H9 (cell line): Measurements from ENCODE around the gene CD72. TPM values are rescaled to one million over a fixed set of nuclear protein-coding genes. Genes with fewer than 3 reads are reported as not detected.
"Not testable (repeated sequence)": the region's sequence is repeated elsewhere in the genome, so short reads cannot be mapped to it uniquely, and the experiment has no call there.

ENCODE experiments used
- DNase-seq: peaks from one replicate; pipeline ENCODE4 v3.0.0-alpha.2; 2017
- H2AFZ ChIP-seq: one replicate; pipeline ENCODE4 v1.6.1; 2013; ENCODE audit warnings: mild to moderate bottlenecking, low read length, control low read depth, moderate library complexity
- H2AK5ac ChIP-seq: 2 replicates; pipeline ENCODE4 v1.6.1; 2013; ENCODE audit warnings: low read length, control low read depth, mixed read lengths; ENCODE audit not compliant: insufficient read length
- H2BK120ac ChIP-seq: one replicate; pipeline ENCODE4 v1.6.1; 2013; ENCODE audit warnings: low read depth, mild to moderate bottlenecking, low read length, control low read depth, inconsistent platforms; ENCODE audit not compliant: poor library complexity, severe bottlenecking
- H2BK12ac ChIP-seq: 2 replicates; pipeline ENCODE4 v1.6.1; 2013; ENCODE audit warnings: low read length, control low read depth, mixed read lengths, low read depth; ENCODE audit not compliant: insufficient read length
- H2BK15ac ChIP-seq: 2 replicates; pipeline ENCODE4 v1.6.1; 2013; ENCODE audit warnings: low read depth, low read length, control low read depth
- H2BK20ac ChIP-seq: one replicate; pipeline ENCODE4 v1.6.1; 2013; ENCODE audit warnings: low read depth, mild to moderate bottlenecking, low read length, control low read depth, inconsistent platforms; ENCODE audit not compliant: poor library complexity, severe bottlenecking
- H2BK5ac ChIP-seq: 2 replicates; pipeline ENCODE4 v1.6.1; 2013; ENCODE audit warnings: low read length, control low read depth, mixed read lengths; ENCODE audit not compliant: insufficient read length
- H3K14ac ChIP-seq: 2 replicates; pipeline ENCODE4 v1.6.1; 2013; ENCODE audit warnings: low read length, control low read depth; ENCODE audit not compliant: insufficient read depth
- H3K18ac ChIP-seq: 2 replicates; pipeline ENCODE4 v1.6.1; 2013; ENCODE audit warnings: low read depth, mild to moderate bottlenecking, mixed read lengths, low read length, control low read depth; ENCODE audit not compliant: insufficient read length
- H3K23ac ChIP-seq: 2 replicates; pipeline ENCODE4 v1.6.1; 2013; ENCODE audit warnings: low read length, control low read depth, mixed read lengths, low read depth; ENCODE audit not compliant: insufficient read length
- H3K23me2 ChIP-seq: 2 replicates; pipeline ENCODE4 v1.6.1; 2013; ENCODE audit warnings: low read depth, mild to moderate bottlenecking, mixed read lengths, low read length, control low read depth; ENCODE audit not compliant: insufficient read length, poor library complexity, severe bottlenecking
- H3K27ac ChIP-seq: 2 replicates; pipeline ENCODE4 v1.5.1; 2013; ENCODE audit warnings: low read length, control low read depth, mixed read lengths, low read depth; ENCODE audit not compliant: insufficient read length
- H3K27me3 ChIP-seq: 2 replicates; pipeline ENCODE4 v1.6.1; 2013; ENCODE audit warnings: low read length, control low read depth, inconsistent platforms; ENCODE audit not compliant: insufficient read depth
- H3K4ac ChIP-seq: 2 replicates; pipeline ENCODE4 v1.6.1; 2013; ENCODE audit warnings: low read depth, mild to moderate bottlenecking, control low read depth, inconsistent platforms, low read length, moderate library complexity
- H3K4me1 ChIP-seq: 2 replicates; pipeline ENCODE4 v1.6.1; 2013; ENCODE audit warnings: low read length, control low read depth, inconsistent platforms; ENCODE audit not compliant: insufficient read depth
- H3K4me2 ChIP-seq: 2 replicates; pipeline ENCODE4 v1.6.1; 2013; ENCODE audit warnings: low read length, control low read depth, mixed read lengths; ENCODE audit not compliant: insufficient read length, insufficient read depth
- H3K56ac ChIP-seq: 2 replicates; pipeline ENCODE4 v1.6.1; 2013; ENCODE audit warnings: low read depth, mild to moderate bottlenecking, mixed read lengths, low read length, control low read depth; ENCODE audit not compliant: insufficient read length
- H3K79me1 ChIP-seq: 2 replicates; pipeline ENCODE4 v1.6.1; 2013; ENCODE audit warnings: low read depth, mild to moderate bottlenecking, moderate library complexity, low read length, control low read depth, inconsistent platforms; ENCODE audit not compliant: insufficient read depth, poor library complexity, severe bottlenecking
- H3K79me2 ChIP-seq: 2 replicates; pipeline ENCODE4 v1.6.1; 2013; ENCODE audit warnings: low read length, control low read depth, inconsistent platforms; ENCODE audit not compliant: insufficient read depth
- H3K9ac ChIP-seq: 2 replicates; pipeline ENCODE4 v1.6.1; 2013; ENCODE audit warnings: low read length, control low read depth, mixed read lengths; ENCODE audit not compliant: insufficient read length; ENCODE audit errors: extremely low read depth
- H3K9me3 ChIP-seq: one replicate; pipeline ENCODE4 v1.6.1; 2013; ENCODE audit warnings: low read depth, low read length, inconsistent platforms; ENCODE audit not compliant: control insufficient read depth
- H3T11ph ChIP-seq: one replicate; pipeline ENCODE4 v1.6.1; 2013; ENCODE audit warnings: mild to moderate bottlenecking, low read length, control low read depth, inconsistent platforms
- H4K20me1 ChIP-seq: one replicate; pipeline ENCODE4 v1.6.1; 2013; ENCODE audit not compliant: control insufficient read depth, insufficient read length, insufficient read depth
- H4K5ac ChIP-seq: 2 replicates; pipeline ENCODE4 v1.6.1; 2013; ENCODE audit warnings: low read depth, mild to moderate bottlenecking, mixed read lengths, low read length, control low read depth; ENCODE audit not compliant: insufficient read length
- H4K8ac ChIP-seq: replicated peaks from 2 replicates; pipeline ENCODE4 v1.6.1; 2013; ENCODE audit warnings: low read length, control low read depth, mixed read lengths, low read depth; ENCODE audit not compliant: insufficient read length
- H4K91ac ChIP-seq: 2 replicates; pipeline ENCODE4 v1.6.1; 2013; ENCODE audit warnings: low read depth, mild to moderate bottlenecking, moderate library complexity, mixed read lengths, low read length, control low read depth; ENCODE audit not compliant: insufficient read length
- H3K27ac Mint-ChIP-seq, 3 experiments: 2 replicates in 2 of 3; 3 replicates in 1 of 3; pipeline ENCODE4 v1.8.0; 2020 to 2021; ENCODE audit warnings: mixed read lengths in 3 of 3, mild to moderate bottlenecking in 1 of 3, moderate library complexity in 1 of 3
- H3K27me3 Mint-ChIP-seq: 2 replicates; pipeline ENCODE4 v1.8.0; 2021; ENCODE audit warnings: low read depth, mild to moderate bottlenecking, moderate library complexity, mixed read lengths
- H3K36me3 Mint-ChIP-seq, 3 experiments: 2 replicates in 2 of 3; 3 replicates in 1 of 3; pipeline ENCODE4 v1.8.0; 2020 to 2021; ENCODE audit warnings: low read depth in 3 of 3, mixed read lengths in 3 of 3; ENCODE audit not compliant: insufficient read depth in 1 of 3
- H3K4me1 Mint-ChIP-seq, 2 experiments: 2 replicates each; pipeline ENCODE4 v1.8.0; 2020; ENCODE audit warnings: mixed read lengths in 2 of 2
- H3K4me3 Mint-ChIP-seq, 2 experiments: 2 replicates in 1 of 2; 3 replicates in 1 of 2; pipeline ENCODE4 v1.8.0; 2020 to 2021; ENCODE audit warnings: mild to moderate bottlenecking in 2 of 2, mixed read lengths in 2 of 2, moderate library complexity in 1 of 2
- H3K9me3 Mint-ChIP-seq, 2 experiments: 2 replicates in 1 of 2; 3 replicates in 1 of 2; pipeline ENCODE4 v1.8.0; 2020; ENCODE audit warnings: mild to moderate bottlenecking in 2 of 2, mixed read lengths in 2 of 2, moderate library complexity in 1 of 2
- WGBS: extraction: QIAGEN DNeasy Blood & Tissue Kit; methylation state at CpG from one replicate; pipeline ENCODE4 v1.1.7; 2013; ENCODE audit warnings: missing lambda C conversion rate, low lambda C conversion rate, mixed read lengths; ENCODE audit not compliant: insufficient read length; ENCODE audit errors: extremely low coverage; 5-methylcytosine and 5-hydroxymethylcytosine counted together
- total RNA-seq: library from RNA; stranded (reverse); gene quantifications from 2 replicates; pipeline ENCODE4 v1.2.1, GENCODE V29; 2021
- TF ChIP-seq, protein P1 (sequence below): fragments of 200-600 bp; sonication (generic); conservative IDR thresholded peaks from 3 replicates; pipeline ENCODE4 v1.8.0; 2021; ENCODE audit warnings: antibody characterized with exemption, mild to moderate bottlenecking

CD72 gene
- total RNA-seq, 1 experiment from 2014 or later, result 3.9 TPM

DNA sequence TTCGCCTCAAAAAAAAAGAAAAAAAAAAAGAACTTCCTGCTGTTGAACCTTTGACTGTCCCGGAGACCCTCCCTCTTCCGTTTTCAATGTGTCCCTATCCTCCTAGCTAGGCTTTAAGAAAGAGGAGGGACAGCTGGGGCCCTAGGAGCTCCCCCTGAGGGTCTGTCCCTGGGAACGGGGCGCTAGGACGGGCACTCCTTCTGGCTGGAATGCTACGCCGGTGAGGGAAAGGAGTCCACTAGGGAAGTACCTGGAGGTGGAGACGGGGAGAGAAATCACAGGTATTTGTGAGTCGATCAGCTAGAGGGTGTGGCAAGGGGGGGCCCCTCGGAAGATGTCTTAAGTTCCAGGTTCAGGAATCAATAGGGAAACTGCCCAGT, 27.9 kb upstream of the CD72 start:
- H3K56ac ChIP-seq, result no peak overlapping the region
- no peak overlapping the region for H4K8ac ChIP-seq
- H3K79me2 ChIP-seq, result no peaks in the 10 kb centered on the region
- no peak overlapping the region for H3K14ac ChIP-seq
- no peak overlapping the region for H4K5ac ChIP-seq
- Mint-ChIP-seq H3K27me3 (peaks cover 5% of the 10 kb centered on the region), H3K36me3 (peaks cover under 1 to 6% (median 5%) of the 10 kb centered on the region in 3 experiments; a peak in 3 of 7 replicates), H3K4me3 (peak overlapping the region; percentile 85 to 96), H3K9me3 (peaks cover 0 to 5% of the 10 kb centered on the region in 2 experiments; a peak in 3 of 5 replicates), H3K4me1 (peaks cover 26 to 29% of the 10 kb centered on the region in 2 experiments), H3K27ac (peak overlapping the region; percentile 92 to 95 (median 94); a peak in 6 of 7 replicates)
- H3K4me1 ChIP-seq, result peaks cover under 1% of the 10 kb centered on the region; the same call in 1 of the 2 replicates
- TF ChIP-seq, protein P1, sequence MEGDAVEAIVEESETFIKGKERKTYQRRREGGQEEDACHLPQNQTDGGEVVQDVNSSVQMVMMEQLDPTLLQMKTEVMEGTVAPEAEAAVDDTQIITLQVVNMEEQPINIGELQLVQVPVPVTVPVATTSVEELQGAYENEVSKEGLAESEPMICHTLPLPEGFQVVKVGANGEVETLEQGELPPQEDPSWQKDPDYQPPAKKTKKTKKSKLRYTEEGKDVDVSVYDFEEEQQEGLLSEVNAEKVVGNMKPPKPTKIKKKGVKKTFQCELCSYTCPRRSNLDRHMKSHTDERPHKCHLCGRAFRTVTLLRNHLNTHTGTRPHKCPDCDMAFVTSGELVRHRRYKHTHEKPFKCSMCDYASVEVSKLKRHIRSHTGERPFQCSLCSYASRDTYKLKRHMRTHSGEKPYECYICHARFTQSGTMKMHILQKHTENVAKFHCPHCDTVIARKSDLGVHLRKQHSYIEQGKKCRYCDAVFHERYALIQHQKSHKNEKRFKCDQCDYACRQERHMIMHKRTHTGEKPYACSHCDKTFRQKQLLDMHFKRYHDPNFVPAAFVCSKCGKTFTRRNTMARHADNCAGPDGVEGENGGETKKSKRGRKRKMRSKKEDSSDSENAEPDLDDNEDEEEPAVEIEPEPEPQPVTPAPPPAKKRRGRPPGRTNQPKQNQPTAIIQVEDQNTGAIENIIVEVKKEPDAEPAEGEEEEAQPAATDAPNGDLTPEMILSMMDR, result peak; percentile 14; the same call in 2 of the 3 replicates
- peak overlapping the region; percentile 86 for H3K4me2 ChIP-seq
- H2AFZ ChIP-seq, result peak overlapping the region; percentile 14
- H2BK20ac ChIP-seq, result no peak overlapping the region
- H3T11ph ChIP-seq, result no peak overlapping the region
- H3K23ac ChIP-seq, result no peak overlapping the region
- H2BK12ac ChIP-seq, result no peak overlapping the region
- no peak overlapping the region for H2BK15ac ChIP-seq
- no peaks in the 10 kb centered on the region for H3K23me2 ChIP-seq
- no peak overlapping the region for H4K91ac ChIP-seq
- no peaks in the 10 kb centered on the region for H3K79me1 ChIP-seq
- peak; percentile 82 for DNase-seq
- H2BK120ac ChIP-seq, result peak overlapping the region; percentile 56
- no peak overlapping the region for H2AK5ac ChIP-seq
- no peak overlapping the region for H3K27ac ChIP-seq
- 0 out of 2 replicates have a peak, but pooled peaks cover 2% of the 10 kb centered on the region for H3K27me3 ChIP-seq
- H3K4ac ChIP-seq, result no peak overlapping the region
- no peaks in the 10 kb centered on the region for H3K9me3 ChIP-seq
- H3K9ac ChIP-seq, result no peak overlapping the region
- H3K18ac ChIP-seq, result peak overlapping the region; percentile 21
- H2BK5ac ChIP-seq, result no peak overlapping the region
- no CpG with 5 or more reads among the region's 11 CpGs for WGBS
- H4K20me1 ChIP-seq, result no peaks in the 10 kb centered on the region

- Mint-ChIP-seq H3K27ac (peak overlapping the region in 1 of 3 experiments; percentile 95; a peak in 3 of 7 replicates), H3K4me3 (peak overlapping the region; percentile 85 to 96), H3K4me1 (peaks cover 22 to 25% of the 10 kb centered on the region in 2 experiments)
- H3K18ac ChIP-seq, H3K36me3 Mint-ChIP-seq, H3T11ph ChIP-seq, H2BK20ac ChIP-seq, H2AK5ac ChIP-seq, H3K79me2 ChIP-seq, H3K27me3 ChIP-seq, H4K91ac ChIP-seq, H3K9me3 Mint-ChIP-seq, DNase-seq, H3K23me2 ChIP-seq, H3K9ac ChIP-seq, H3K4ac ChIP-seq, H2BK5ac ChIP-seq, H3K14ac ChIP-seq, H3K27ac ChIP-seq, H4K20me1 ChIP-seq, H3K9me3 ChIP-seq, H3K4me1 ChIP-seq, H3K79me1 ChIP-seq, H3K27me3 Mint-ChIP-seq, H4K8ac ChIP-seq, H2BK15ac ChIP-seq, H3K23ac ChIP-seq, H4K5ac ChIP-seq, H2BK12ac ChIP-seq, H3K56ac ChIP-seq: not testable (repeated sequence)
- Histone ChIP-seq H2AFZ (peak overlapping the region; percentile 41), H2BK120ac (peak overlapping the region; percentile 56), H3K4me2 (peak overlapping the region; percentile 86)
- no CpG with 5 or more reads among the region's 10 CpGs for WGBS
Measured at GRCh38 chr9:35645736-35646135, 27.5 kb upstream of the CD72 start.
